GM10248 (cell line): ENCODE measurements around the gene ADAT3.

Experiments
- CTCF ChIA-PET: fragments of 300-600 bp; sonication (Branson Sonifier 250); formaldehyde crosslinking; extraction: SDS; loops from one replicate; lab custom pipeline; 2021; ENCODE audit warnings: antibody characterized with exemption; lab: Yijun Ruan, JAX
- POLR2A ChIA-PET: fragments of 350-650 bp; sonication (Branson Sonifier 250); formaldehyde crosslinking; extraction: SDS; loops from one replicate; lab custom pipeline; 2020; ENCODE audit warnings: antibody characterized with exemption; lab: Yijun Ruan, JAX
- DNase-seq: peaks from one replicate; pipeline ENCODE4 v3.0.0; 2012; ENCODE audit errors: extremely low spot score
- CTCF ChIP-seq: IDR thresholded peaks from 2 replicates; pipeline ENCODE4 v1.5.1; 2012; ENCODE audit warnings: mild to moderate bottlenecking, low read depth; ENCODE audit errors: extremely low read depth, missing control alignments, control extremely low read depth

ADAT3 gene

DNA sequence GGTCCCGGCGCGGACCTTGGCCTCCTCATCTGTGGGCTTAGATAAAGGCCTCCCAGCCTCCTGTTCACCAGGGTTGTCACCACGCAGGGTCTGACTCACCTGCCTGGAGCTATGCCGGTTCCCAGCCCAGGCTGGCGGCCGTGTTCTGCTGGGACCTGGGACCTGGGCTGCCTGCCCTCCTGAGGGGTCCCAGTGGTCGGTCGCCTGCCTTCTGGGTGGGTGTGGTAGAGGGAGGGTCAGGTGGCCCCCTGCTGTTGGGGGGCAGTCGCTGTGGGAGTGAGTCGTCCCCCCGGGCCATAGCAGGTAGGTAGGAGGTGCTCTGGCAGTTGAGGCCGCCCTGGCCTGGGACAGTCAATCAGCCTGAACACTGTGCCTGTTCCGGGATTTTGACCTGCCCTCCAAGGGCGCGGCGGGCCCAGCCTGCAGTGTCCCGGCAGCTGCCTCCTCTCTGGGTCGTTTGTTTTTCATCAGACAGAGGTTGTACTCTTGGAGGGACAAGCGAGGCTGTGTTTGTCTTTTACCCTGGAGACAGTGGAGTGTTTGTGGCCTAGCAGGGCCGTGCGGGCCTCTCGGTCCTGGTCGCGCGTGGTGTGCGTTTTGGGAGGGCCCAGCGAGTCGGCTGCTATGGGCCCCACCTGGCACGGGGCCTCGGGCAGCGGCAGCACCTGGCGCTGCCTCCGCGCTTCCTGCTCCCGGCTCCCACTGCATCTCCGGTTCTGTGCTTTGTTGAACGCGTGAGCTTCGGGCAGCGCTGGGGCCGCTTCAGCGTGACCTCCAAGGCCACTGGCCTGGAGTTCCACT, 2.6 kb downstream of the ADAT3 start:
- DNase-seq, result no peak
- POLR2A ChIA-PET, result no interaction called here
- CTCF ChIA-PET, result no interaction called here
- TF ChIP-seq CTCF, result no peak

GRCh38 chr19:1908364-1908678, 3.1 kb downstream of the ADAT3 start:
- TF ChIP-seq CTCF, result no peak
- ChIA-PET POLR2A (no interaction called here), CTCF (interaction anchor here (0.8 kb wide), 1 partner anchor 21 kb away, joined by 4 read pairs; no protein-coding TSS in a partner anchor)
- no peak for DNase-seq

GRCh38 chr19:1909761-1910080, 4.5 kb downstream of the ADAT3 start:
- no peak for DNase-seq
- ChIA-PET CTCF (interaction anchor here (1.5 to 1.8 kb wide), 2 partner anchors 12 to 19 kb away, joined by 5 read pairs; no protein-coding TSS in a partner anchor), POLR2A (no interaction called here)
- TF ChIP-seq CTCF, result no peak

- no peak for DNase-seq
- TF ChIP-seq CTCF, result no peak
- POLR2A ChIA-PET, result no interaction called here
- CTCF ChIA-PET, result interaction anchor here (1.4 to 1.8 kb wide), 3 partner anchors 12 to 83 kb away, joined by 4 to 5 read pairs (median 5); no protein-coding TSS in a partner anchor
Measured at GRCh38 chr19:1910177-1910576, 5.0 kb downstream of the ADAT3 start.

GRCh38 chr19:1911098-1911497, 5.9 kb downstream of the ADAT3 start:
- CTCF ChIA-PET, result interaction anchor here (1.4 kb wide), 1 partner anchor 83 kb away, joined by 4 read pairs; no protein-coding TSS in a partner anchor
- DNase-seq, result no peak
- POLR2A ChIA-PET, result no interaction called here
- TF ChIP-seq CTCF, result no peak

DNA sequence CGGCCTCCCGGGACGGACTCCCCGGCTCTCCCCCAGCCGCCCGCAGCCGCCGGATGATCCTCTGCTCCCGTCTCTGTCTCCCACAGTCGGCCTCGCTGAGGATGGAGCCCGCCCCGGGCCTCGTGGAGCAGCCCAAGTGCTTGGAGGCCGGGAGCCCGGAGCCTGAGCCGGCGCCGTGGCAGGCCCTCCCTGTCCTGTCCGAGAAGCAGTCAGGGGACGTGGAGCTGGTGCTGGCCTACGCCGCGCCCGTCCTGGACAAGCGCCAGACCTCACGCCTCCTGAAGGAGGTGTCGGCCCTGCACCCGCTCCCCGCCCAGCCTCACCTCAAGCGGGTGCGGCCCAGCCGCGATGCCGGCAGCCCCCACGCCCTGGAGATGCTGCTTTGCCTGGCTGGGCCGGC, 6.8 kb downstream of the ADAT3 start:
- TF ChIP-seq CTCF, result no peak
- CTCF ChIA-PET, result no interaction called here
- POLR2A ChIA-PET, result interaction anchor here (0.6 kb wide), 1 partner anchor 605 kb away, joined by 8 read pairs; no protein-coding TSS in a partner anchor
- DNase-seq, result no peak
